GM21528 (cell line): ENCODE data around the gene LDHA.
"Not testable (repeated sequence)": the region's sequence is repeated elsewhere in the genome, so short reads cannot be mapped to it uniquely, and the experiment has no call there.

ENCODE experiments used
- ATAC-seq: cut with Tn5 transposase; IDR thresholded peaks from one replicate; pipeline ENCODE4 v1.9.1; 2021; ENCODE audit warnings: mild to moderate bottlenecking, moderate library complexity; ENCODE audit not compliant: unreplicated experiment, low FRiP score

The LDHA gene

DNA sequence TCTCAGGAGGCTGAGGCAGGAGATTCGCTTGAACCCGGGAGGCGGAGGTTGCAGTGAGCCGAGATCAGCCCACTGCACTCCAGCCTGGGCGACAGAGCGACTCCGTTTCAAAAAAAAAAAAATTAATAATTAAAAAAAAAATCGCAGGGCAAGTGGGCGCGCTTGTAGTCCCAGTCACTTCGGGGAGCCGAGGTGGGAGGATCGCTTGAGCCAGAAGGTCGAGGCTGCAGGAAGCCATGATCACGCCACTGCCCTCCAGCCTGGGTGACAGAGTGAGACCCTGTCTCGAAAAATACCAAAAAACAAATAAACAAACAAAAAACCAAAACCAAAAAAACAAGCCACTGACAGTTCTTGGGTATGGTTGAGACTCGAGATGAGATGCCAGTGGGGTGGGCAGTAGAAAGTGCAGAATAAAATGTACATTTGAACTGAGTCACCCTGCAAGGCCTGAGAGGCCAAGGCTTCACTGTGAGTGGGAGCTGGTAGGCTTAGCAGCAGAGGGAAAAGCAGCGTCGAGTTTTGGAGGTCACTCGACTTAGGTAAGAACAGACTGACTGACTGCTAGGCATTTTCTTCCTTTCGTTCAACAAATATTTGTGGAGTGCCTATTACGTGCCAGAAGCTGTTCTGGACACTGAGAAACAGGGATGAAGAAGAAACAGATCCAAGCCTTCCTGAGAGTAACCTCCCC, 635 bp upstream of the LDHA start:
- no peak for ATAC-seq

DNA sequence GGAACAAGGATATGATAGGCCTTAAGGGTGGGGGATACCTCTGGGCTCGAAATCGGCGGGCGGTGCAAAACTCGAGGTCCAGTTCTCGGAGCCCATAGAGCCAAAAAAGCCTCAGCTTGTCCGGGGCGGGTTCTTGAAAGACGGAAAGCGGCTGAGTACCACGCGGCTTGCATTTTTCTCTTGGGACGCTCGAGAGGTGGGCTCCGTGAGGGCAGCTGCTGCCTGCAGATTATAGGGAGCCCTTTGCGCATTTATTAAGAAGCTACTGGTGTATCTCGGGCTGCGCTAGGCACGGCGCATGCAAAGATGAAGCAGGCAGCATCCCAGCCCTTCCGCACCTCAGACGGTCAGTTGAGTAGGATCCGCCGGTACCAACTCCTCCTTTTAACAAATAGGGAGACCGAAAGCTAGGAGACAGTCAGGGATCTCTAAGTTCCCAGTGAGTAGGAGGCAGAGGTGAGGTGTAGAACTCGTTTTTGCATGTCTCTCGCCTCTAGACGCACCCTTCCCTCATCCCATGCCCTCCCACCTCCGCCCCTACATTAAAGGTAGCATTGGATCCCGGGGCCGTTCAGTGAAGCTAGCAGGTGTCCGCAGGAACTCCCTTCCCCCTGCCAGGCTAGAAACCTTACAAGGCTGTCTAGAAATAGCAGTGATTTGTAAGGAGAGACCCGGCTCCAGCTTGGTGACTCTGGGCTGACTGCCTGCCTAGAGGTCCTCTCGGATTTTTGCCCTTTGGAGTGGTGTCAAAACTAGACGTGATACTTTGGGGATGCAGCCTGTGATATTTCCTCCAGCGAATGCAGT, 768 bp downstream of the LDHA start:
- ATAC-seq = no peak

- ATAC-seq = peak; percentile 73
Observed at GRCh38 chr11:18395735-18396504, 1.6 kb downstream of the LDHA start.

GRCh38 chr11:18397921-18398320, 3.6 kb downstream of the LDHA start:
- ATAC-seq = no peak

DNA sequence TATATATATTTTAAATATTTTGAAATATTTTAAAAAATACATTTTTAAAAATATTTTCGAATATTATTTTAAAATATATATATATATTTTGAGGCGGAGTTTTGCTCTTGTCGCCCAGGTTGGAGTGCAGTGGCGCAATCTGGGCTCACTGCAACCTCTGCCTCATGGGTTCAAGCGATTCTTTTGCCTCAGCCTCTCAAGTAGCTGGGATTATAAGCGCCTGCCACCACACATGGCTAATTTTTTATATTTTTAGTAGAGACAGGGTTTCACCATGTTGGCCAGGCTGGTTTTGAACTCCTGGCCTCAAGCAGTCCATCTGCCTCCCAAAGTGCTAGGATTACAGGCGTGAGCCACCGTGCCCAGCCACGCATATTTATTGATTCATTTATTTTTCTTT, 6.7 kb downstream of the LDHA start:
- not testable (repeated sequence) for ATAC-seq

DNA sequence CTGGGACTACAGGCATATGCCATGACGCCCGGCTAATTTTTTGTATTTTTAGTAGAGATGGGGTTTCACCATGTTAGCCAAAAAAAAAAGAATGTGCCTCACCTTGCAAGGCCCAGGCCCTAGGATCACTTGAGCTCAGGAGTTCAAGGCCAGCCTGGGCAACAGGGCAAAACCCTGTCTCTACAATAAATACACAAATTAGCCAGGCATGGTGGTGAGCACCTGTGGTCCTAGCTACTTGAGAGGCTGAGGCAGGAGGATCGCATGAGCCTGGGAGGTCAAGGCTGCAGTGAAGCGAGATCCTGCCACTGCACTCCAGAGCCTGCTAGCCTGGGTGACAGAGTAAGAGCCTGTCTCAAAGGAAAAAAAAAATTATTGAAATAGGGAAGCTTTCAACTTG, 9.7 kb downstream of the LDHA start:
- ATAC-seq = no peak

DNA sequence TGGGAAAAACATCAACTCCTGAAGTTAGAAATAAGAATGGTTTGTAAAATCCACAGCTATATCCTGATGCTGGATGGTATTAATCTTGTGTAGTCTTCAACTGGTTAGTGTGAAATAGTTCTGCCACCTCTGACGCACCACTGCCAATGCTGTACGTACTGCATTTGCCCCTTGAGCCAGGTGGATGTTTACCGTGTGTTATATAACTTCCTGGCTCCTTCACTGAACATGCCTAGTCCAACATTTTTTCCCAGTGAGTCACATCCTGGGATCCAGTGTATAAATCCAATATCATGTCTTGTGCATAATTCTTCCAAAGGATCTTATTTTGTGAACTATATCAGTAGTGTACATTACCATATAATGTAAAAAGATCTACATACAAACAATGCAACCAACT, 13.0 kb downstream of the LDHA start:
- not testable (repeated sequence) for ATAC-seq

DNA sequence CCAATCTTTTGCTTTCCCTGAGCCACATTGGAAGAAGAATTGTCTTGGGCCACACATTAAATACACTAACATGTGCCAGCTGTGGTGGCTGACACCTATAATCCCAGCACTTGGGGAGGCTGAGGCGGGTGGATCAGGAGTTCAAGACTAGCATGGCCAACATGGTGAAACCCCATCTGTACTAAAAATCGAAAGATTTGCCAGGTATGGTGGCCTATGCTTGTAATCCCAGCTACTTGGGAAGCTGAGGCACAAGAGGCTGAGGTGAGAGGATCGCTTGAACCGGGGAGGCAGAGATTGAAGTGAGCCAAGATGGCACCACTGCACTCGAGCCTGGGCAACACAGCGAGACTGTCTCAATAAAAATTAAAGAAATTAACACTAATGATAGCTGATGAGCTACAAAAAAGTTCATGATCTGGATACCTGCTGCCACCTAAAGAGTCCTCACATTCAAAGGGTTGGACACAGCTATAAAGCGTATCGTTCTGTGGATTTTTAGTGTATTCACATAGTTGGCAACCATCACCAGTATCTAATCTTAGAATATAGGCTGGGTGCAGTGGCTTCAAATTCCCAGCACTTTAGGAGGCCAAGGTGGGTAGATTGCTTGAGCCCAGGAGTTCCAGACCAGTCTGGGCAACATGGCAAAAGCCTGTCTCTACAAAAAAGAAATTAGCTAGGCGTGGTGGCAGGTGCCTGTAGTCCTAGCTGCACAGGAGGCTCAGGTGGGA, 14.4 kb downstream of the LDHA start:
- ATAC-seq = no peak

GRCh38 chr11:18416459-18416858, 22.1 kb downstream of the LDHA start:
- no peak for ATAC-seq

DNA sequence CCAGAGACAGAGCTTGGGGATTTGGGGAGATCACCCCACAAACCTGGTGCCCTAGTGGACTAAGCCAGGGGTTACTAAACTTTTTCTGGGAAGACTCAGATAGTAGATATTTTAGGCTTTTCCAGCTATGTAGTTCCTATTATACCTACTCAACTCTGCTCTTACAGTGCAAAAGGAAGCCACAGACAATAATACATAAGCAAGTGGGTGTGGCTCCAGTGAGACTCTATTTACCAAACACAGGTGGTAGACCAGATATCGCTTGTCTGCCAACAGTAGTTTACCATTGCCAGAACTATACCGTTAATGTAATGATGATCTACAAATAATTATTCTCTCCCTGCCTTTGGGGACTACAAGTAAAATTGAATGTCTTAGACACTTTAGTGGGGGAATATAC, 24.7 kb downstream of the LDHA start:
- no peak for ATAC-seq

- ATAC-seq = no peak
Observed at GRCh38 chr11:18420067-18420466, 25.7 kb downstream of the LDHA start.

DNA sequence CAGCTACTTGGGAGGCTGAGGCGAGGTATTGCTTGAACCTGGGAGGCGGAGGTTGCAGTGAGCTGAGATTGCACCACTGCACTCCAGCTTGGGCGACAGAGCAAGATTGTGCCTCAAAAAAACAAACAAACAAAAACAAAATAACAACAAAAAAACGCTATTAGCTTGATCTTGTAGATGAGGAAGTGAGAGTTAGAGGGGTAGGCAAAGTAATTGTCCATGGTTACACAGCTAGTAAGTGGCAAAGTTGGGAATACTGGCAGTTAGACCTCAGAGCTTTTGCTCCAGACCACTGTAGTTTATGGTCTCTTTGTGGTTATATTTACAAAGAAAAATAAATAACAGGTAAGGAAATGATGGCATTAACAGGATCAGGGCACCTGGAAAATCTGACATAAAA, 32.9 kb downstream of the LDHA start:
- ATAC-seq = no peak

DNA sequence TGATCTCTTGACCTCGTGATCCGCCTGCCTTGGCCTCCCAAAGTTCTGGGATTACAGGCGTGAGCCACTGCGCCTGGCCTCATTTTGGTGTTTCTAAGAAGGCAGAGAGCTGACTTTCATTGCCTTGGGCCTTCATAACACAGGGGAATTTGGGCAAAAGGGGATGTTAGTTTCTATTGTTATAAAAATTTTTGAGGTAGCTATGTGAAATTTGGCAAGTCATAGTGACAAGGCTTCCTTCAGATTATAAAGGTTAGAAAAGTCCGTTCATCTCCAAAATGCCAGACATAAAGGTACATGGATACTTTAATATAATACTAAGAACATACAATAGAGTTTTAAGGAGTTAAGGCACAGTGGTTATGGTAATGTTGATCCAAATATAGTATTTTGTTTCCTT, 35.0 kb downstream of the LDHA start:
- ATAC-seq = no peak

DNA sequence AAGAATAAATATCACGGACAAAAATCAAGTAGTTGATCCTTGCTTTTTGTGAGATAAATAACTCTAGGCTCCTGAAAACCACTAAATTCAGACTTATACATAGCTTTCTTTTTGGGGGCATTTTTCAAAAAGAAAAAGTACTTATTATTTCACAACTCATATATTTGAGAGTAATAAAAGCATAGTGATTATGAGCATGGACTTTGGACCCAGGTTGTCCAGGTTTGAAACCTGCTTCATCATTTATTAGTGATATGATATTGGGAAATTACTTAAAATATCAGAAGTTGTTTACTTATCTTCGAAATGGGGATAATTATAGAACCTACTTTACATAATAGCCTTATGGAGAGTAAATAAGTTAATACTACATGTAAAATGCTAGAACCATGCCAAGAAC, 44.3 kb downstream of the LDHA start:
- ATAC-seq = no peak

- no peak for ATAC-seq
Observed at GRCh38 chr11:18449251-18449650, 54.9 kb downstream of the LDHA start.

DNA sequence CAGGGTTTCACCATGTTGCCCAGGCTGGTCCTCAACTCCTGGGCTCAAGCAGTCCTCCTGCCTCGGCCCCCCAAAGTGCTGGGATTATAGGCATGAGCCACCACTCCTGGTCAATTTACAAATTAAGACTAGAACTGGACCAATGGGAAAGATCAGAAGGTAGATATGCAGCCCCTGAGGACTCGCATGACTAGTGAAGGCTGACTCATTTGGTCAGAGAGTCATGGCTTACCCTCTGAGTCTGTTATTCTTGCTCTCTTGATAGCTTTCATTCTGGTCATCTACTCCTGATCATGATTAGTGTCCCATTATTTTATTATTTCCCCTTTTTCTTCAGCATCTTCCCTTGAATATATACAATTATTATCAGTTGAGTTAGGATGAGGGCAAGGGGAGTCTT, 58.6 kb downstream of the LDHA start:
- no peak for ATAC-seq

DNA sequence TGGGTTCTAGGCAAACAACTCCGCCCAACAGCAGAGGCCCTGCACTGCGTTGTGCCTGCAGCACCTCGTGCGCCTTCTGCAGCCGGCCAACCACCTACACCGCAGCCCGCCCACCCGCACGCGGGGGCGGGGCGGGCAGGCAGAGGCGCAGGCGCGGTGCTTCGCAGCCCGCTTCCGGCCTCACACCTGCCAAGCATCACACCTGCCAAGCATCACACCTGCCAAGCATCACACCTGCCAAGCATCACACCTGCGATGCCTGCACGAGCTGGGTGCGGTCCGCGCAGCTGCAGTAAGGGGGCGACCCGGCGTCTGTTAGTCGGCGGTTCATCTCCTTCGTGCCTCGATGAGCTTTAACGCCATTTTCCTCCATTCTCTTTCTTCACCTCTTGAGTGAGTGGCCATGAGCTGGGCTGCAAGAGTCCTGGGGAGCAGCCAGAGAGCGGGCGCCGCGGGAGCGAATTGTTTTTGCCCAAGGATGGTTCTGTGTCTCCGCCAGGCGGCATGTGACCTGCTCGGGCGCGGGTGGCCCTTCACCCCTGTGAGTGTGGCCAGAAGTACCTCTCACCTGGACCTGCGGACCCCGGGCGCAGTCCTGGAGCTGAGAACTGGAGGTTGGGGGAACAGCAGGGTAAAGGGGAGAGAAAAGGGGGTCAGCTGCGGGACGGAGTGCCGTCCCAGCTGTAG, 61.5 kb downstream of the LDHA start, which contains the start of gene LDHAL6A:
Gene LDHAL6A (plus strand): TSS at position 171 of the 687 bp plus-strand sequence. CDS start 825 bp downstream, outside the sequence.
- ATAC-seq = no peak

- no peak for ATAC-seq
Observed at GRCh38 chr11:18457450-18457849, 63.1 kb downstream of the LDHA start.
